DND-41 (cell line): ENCODE results near the gene SPC24.

Experiments used
- CTCF ChIP-seq: IDR thresholded peaks from 2 replicates; pipeline ENCODE4 v1.5.1; 2012; ENCODE audit warnings: borderline replicate concordance, low read length, moderate library complexity, mild to moderate bottlenecking; ENCODE audit not compliant: poor library complexity, severe bottlenecking; ENCODE audit errors: extremely low read depth
- EZH2 ChIP-seq: IDR thresholded peaks from 3 replicates; pipeline ENCODE4 v1.6.1; 2012; ENCODE audit warnings: borderline replicate concordance, low read depth, mild to moderate bottlenecking, moderate library complexity, low read length, inconsistent platforms; ENCODE audit not compliant: severe bottlenecking

GRCh38 chr19:11164879-11165406 lies 9.4 kb upstream of the SPC24 start:
- no peak for TF ChIP-seq CTCF
- no peak for TF ChIP-seq EZH2
